SK-N-SH (cell line): Measurements from ENCODE around the gene CRISPLD2.

Experiments used
- GATA2 ChIP-seq: sonication (generic); formaldehyde crosslinking; IDR thresholded peaks from 2 replicates; pipeline ENCODE4 v1.5.0; 2020; ENCODE audit warnings: mild to moderate bottlenecking, missing genetic modification reagents
- JUND ChIP-seq: IDR thresholded peaks from 2 replicates; pipeline ENCODE4 v1.4.0; 2012
- MAX ChIP-seq: IDR thresholded peaks from 2 replicates; pipeline ENCODE4 v1.4.0; 2012; ENCODE audit warnings: low read depth
- POLR2AphosphoS5 ChIP-seq: IDR thresholded peaks from 2 replicates; pipeline ENCODE4 v1.6.1; 2012; ENCODE audit warnings: low read depth, low read length
- TAF1 ChIP-seq: IDR thresholded peaks from 2 replicates; pipeline ENCODE4 v1.6.1; 2012; ENCODE audit warnings: low read depth, mild to moderate bottlenecking, low read length, moderate library complexity, borderline replicate concordance
- YY1 ChIP-seq: IDR thresholded peaks from 2 replicates; pipeline ENCODE4 v1.4.0; 2012; ENCODE audit warnings: low read depth, mild to moderate bottlenecking
- TF ChIP-seq, protein P1 (sequence below): IDR thresholded peaks from 2 replicates; pipeline ENCODE4 v1.6.1; 2012; ENCODE audit warnings: mild to moderate bottlenecking, low read depth, low read length, moderate library complexity
- TF ChIP-seq, protein P2 (sequence below): fragments of 200-600 bp; sonication (generic); IDR thresholded peaks from 2 replicates; pipeline ENCODE4 v1.6.1; 2017; ENCODE audit warnings: antibody characterized with exemption, mild to moderate bottlenecking, moderate library complexity

DNA sequence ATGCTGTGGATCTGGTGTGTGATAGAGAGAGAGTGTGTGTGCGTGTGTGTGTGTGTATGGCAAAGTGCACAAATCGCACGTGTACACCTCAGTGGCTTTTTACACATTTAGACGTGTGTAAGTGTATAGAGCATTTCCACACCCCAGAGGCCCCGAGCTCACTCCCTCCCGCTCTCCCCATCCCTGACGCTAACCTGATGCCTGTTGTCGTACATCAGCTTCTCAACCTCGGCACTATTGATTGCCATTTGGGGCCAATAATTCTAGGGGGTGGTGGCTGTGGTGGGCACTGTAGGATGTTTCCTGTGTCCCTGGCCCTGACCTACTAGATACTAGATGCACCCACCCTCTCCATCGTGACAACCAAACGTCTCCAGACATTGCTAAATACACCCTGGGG is 30.4 kb upstream of the CRISPLD2 start:
- TF ChIP-seq MAX (no peak), GATA2 (CRISPR knock-in tag) (no peak), JUND (no peak), POLR2AphosphoS5 (no peak), TAF1 (no peak), YY1 (no peak)
- TF ChIP-seq, protein P1, sequence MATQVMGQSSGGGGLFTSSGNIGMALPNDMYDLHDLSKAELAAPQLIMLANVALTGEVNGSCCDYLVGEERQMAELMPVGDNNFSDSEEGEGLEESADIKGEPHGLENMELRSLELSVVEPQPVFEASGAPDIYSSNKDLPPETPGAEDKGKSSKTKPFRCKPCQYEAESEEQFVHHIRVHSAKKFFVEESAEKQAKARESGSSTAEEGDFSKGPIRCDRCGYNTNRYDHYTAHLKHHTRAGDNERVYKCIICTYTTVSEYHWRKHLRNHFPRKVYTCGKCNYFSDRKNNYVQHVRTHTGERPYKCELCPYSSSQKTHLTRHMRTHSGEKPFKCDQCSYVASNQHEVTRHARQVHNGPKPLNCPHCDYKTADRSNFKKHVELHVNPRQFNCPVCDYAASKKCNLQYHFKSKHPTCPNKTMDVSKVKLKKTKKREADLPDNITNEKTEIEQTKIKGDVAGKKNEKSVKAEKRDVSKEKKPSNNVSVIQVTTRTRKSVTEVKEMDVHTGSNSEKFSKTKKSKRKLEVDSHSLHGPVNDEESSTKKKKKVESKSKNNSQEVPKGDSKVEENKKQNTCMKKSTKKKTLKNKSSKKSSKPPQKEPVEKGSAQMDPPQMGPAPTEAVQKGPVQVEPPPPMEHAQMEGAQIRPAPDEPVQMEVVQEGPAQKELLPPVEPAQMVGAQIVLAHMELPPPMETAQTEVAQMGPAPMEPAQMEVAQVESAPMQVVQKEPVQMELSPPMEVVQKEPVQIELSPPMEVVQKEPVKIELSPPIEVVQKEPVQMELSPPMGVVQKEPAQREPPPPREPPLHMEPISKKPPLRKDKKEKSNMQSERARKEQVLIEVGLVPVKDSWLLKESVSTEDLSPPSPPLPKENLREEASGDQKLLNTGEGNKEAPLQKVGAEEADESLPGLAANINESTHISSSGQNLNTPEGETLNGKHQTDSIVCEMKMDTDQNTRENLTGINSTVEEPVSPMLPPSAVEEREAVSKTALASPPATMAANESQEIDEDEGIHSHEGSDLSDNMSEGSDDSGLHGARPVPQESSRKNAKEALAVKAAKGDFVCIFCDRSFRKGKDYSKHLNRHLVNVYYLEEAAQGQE: no peak
- TF ChIP-seq, protein P2, sequence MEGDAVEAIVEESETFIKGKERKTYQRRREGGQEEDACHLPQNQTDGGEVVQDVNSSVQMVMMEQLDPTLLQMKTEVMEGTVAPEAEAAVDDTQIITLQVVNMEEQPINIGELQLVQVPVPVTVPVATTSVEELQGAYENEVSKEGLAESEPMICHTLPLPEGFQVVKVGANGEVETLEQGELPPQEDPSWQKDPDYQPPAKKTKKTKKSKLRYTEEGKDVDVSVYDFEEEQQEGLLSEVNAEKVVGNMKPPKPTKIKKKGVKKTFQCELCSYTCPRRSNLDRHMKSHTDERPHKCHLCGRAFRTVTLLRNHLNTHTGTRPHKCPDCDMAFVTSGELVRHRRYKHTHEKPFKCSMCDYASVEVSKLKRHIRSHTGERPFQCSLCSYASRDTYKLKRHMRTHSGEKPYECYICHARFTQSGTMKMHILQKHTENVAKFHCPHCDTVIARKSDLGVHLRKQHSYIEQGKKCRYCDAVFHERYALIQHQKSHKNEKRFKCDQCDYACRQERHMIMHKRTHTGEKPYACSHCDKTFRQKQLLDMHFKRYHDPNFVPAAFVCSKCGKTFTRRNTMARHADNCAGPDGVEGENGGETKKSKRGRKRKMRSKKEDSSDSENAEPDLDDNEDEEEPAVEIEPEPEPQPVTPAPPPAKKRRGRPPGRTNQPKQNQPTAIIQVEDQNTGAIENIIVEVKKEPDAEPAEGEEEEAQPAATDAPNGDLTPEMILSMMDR: no peak
